ENCODE results near the gene DNM3. TPM values are rescaled to one million over a fixed set of nuclear protein-coding genes. Genes with fewer than 3 reads are reported as not detected.

Gene DNM3
- total and polyA plus RNA-seq, 2 donors (not counting 3 experiments of a cell fraction or from before 2014, with no cell fraction given), result 1.4 to 2.5 TPM

DNA sequence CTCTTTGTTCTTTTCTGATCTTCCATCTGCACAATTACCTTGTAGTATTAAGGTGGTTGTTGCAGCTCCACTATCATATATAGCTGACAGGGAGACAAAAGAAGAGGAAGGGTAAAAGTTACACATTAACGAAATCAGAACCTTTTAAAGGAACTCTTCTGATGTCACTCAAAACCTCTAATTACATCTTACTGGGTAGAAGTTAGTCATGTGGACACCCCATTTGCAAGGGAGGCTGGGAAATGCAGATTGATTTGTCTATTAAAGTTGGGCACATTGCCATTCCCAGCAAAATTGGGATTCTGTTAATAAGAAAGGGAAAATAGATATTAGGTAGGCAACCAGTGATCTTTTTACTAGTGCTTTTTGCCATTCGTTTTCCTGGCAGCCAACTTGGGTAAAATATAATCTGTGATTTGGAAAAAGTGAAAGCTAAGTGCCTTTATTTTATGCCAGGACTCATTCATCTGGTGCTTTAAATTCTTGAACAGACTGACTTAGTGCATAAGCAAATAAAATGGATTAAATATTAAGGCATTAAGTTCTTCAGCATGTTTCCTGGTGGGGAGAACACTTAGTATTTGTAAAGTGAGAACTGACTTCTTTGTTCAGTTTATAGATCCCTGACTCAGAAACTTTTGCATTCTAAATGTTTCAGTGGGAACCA, 71.3 kb downstream of the DNM3 start:
- H3K9me1 ChIP-seq (replicated peaks; ENCODE audit: control insufficient read depth, extremely low read depth, insufficient read depth, low read length), result peaks cover 2% of the 10 kb centered on the region
- H3K36me3 ChIP-seq (ENCODE audit: control insufficient read depth in 2 of 2, extremely low read depth in 1 of 2, insufficient read depth in 2 of 2, low read length in 2 of 2), result no peaks in the 10 kb centered on the region
- no peak overlapping the region for H3K27ac ChIP-seq (ENCODE audit: insufficient read depth, low read depth, low read length)
- CTCF ChIA-PET, result interaction anchor here (1.0 kb wide), 1 partner anchor 71 kb away, joined by 5 read pairs; no protein-coding TSS in a partner anchor
- H3K9me3 ChIP-seq (replicated peaks; ENCODE audit: control insufficient read depth, insufficient read depth, low read length), result no peaks in the 10 kb centered on the region
- no peak overlapping the region for H3K4me2 ChIP-seq (ENCODE audit: insufficient read depth, low read length)
- dilution Hi-C loops (cut with MboI; ENCODE audit: extremely low pct_ligation_motif_present, low sequenced_read_pairs) (no loop called here), intact Hi-C loops (cut with micrococcal nuclease) (loop anchor here (2.0 kb wide), 1 partner anchor 72 kb away; the partner anchor contains the start of gene DNM3)
- H4K20me1 ChIP-seq (replicated peaks; ENCODE audit: control insufficient read depth, extremely low read depth, insufficient read depth, low read length), result no peaks in the 10 kb centered on the region
- no peak for TF ChIP-seq POLR2A (IDR thresholded peaks at IDR 0.05; ENCODE audit: low read depth, low read length)
- TF ChIP-seq JUN (IDR thresholded peaks at IDR 0.05; ENCODE audit: borderline replicate concordance, insufficient read depth, insufficient read length, low read depth), result no peak
- DNase-seq (ENCODE audit: low read depth, low spot score), result no peak
- H3K9ac ChIP-seq (replicated peaks; ENCODE audit: extremely low read depth, insufficient read depth, low read length), result no peak overlapping the region
- peaks cover 11% of the 10 kb centered on the region for H3K4me1 ChIP-seq (ENCODE audit: control insufficient read depth, extremely low read depth, insufficient read depth, low read length)
- H3K27me3 ChIP-seq (ENCODE audit: control insufficient read depth in 2 of 2, insufficient read depth in 2 of 2, low read length in 2 of 2), result no peaks in the 10 kb centered on the region
- POLR2A ChIA-PET, result no interaction called here
- BruUV-seq (replicated peaks), result no TSS peak
- FAIRE-seq, result peak; percentile 60
- H3K4me3 ChIP-seq (replicated peaks in 1 of 3; ENCODE audit: insufficient read depth in 1 of 3, low read depth in 1 of 3, low read length in 3 of 3), result no peak overlapping the region
- H3K79me2 ChIP-seq (ENCODE audit: control insufficient read depth, insufficient read depth, low read length), result no peaks in the 10 kb centered on the region
- no peak overlapping the region for H2AFZ ChIP-seq (ENCODE audit: low read depth, low read length)

DNA sequence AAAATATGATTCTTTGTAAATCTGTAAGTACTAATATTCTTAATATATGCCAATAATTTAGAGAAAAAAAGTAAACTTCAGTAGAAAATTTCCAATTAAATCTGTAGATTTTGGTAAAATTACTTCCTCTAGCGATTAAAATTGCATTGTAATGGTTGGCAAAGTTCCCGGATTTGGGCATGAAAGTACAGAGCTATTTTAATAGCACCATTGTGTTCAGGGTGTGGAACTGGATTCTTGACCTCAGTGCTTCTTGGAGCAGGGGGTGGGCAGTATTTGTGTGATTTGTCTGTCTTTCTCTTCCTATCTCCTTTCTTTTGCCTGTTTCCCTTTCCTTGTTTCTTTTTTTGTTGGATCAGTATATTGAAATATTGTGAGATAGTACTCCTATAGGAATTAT, 72.1 kb downstream of the DNM3 start:
- Histone ChIP-seq H3K27ac (ENCODE audit: insufficient read depth, low read depth, low read length) (no peak overlapping the region), H4K20me1 (replicated peaks; ENCODE audit: control insufficient read depth, extremely low read depth, insufficient read depth, low read length) (no peaks in the 10 kb centered on the region), H3K9ac (replicated peaks; ENCODE audit: extremely low read depth, insufficient read depth, low read length) (no peak overlapping the region), H3K36me3 (ENCODE audit: control insufficient read depth in 2 of 2, extremely low read depth in 1 of 2, insufficient read depth in 2 of 2, low read length in 2 of 2) (no peaks in the 10 kb centered on the region), H3K4me3 (replicated peaks in 1 of 3; ENCODE audit: insufficient read depth in 1 of 3, low read depth in 1 of 3, low read length in 3 of 3) (no peak overlapping the region), H3K9me3 (replicated peaks; ENCODE audit: control insufficient read depth, insufficient read depth, low read length) (no peaks in the 10 kb centered on the region), H3K4me2 (ENCODE audit: insufficient read depth, low read length) (peak overlapping the region; percentile 2), H2AFZ (ENCODE audit: low read depth, low read length) (no peak overlapping the region), H3K79me2 (ENCODE audit: control insufficient read depth, insufficient read depth, low read length) (no peaks in the 10 kb centered on the region), H3K27me3 (ENCODE audit: control insufficient read depth in 2 of 2, insufficient read depth in 2 of 2, low read length in 2 of 2) (no peaks in the 10 kb centered on the region), H3K9me1 (replicated peaks; ENCODE audit: control insufficient read depth, extremely low read depth, insufficient read depth, low read length) (peaks cover 2% of the 10 kb centered on the region), H3K4me1 (ENCODE audit: control insufficient read depth, extremely low read depth, insufficient read depth, low read length) (peaks cover 11% of the 10 kb centered on the region)
- BruUV-seq (replicated peaks), result no TSS peak
- ChIA-PET POLR2A (no interaction called here), CTCF (no interaction called here)
- dilution Hi-C loops (cut with MboI; ENCODE audit: extremely low pct_ligation_motif_present, low sequenced_read_pairs), result no loop called here
- DNase-seq (ENCODE audit: low read depth, low spot score) (peak; percentile 56), FAIRE-seq (peak; percentile 82)
- intact Hi-C loops (cut with micrococcal nuclease), result loop anchor here (2.0 kb wide), 1 partner anchor 73 kb away; the partner anchor contains the start of gene DNM3
- no peak for TF ChIP-seq FOS (IDR thresholded peaks at IDR 0.05; ENCODE audit: borderline replicate concordance, insufficient read depth, low read length)
- TF ChIP-seq POLR2AphosphoS5 (IDR thresholded peaks at IDR 0.05; ENCODE audit: insufficient read depth, low read depth, low read length), result no peak
- no peak for TF ChIP-seq JUN (IDR thresholded peaks at IDR 0.05; ENCODE audit: borderline replicate concordance, insufficient read depth, insufficient read length, low read depth)
- TF ChIP-seq POLR2A (IDR thresholded peaks at IDR 0.05; ENCODE audit: low read depth, low read length), result no peak
- TF ChIP-seq CTCF (IDR thresholded peaks at IDR 0.05; ENCODE audit: extremely low read depth in 1 of 2, insufficient read depth in 1 of 2, low read depth in 1 of 2, low read length in 2 of 2), result no peak
- TF ChIP-seq GATA2 (IDR thresholded peaks at IDR 0.05; ENCODE audit: insufficient read depth, insufficient read length, low read depth, low read length), result no peak
